GM15510 (cell line): ENCODE measurements around the gene ENG.
A peak's percentile ranks its signal among the peaks of the same experiment; 100 is the strongest.

Source experiments
- POLR2A ChIP-seq: IDR thresholded peaks from 3 replicates; pipeline ENCODE4 v1.6.1; 2011; ENCODE audit warnings: borderline replicate concordance; ENCODE audit not compliant: insufficient read length; ENCODE audit errors: extremely low read depth

ENG gene

GRCh38 chr9:127778280-127779135, 76.0 kb downstream of the ENG start, which contains the start of gene SH2D3C:
TSS of gene SH2D3C (minus strand) at chr9:127778666. CDS start at chr9:127778627, 39 bp downstream.
- TF ChIP-seq POLR2A: peak; percentile 67

- no peak for TF ChIP-seq POLR2A
These were observed 77.0 kb downstream of the ENG start for GRCh38 chr9:127777368-127777980.

GRCh38 chr9:127776924-127777289, 77.6 kb downstream of the ENG start:
- no peak for TF ChIP-seq POLR2A

- peak; percentile 46 for TF ChIP-seq POLR2A
These were observed 78.1 kb downstream of the ENG start for GRCh38 chr9:127776195-127776923.

GRCh38 chr9:127773981-127774380, 80.5 kb downstream of the ENG start:
- TF ChIP-seq POLR2A: no peak

GRCh38 chr9:127773272-127773671, 81.2 kb downstream of the ENG start:
- TF ChIP-seq POLR2A: no peak

GRCh38 chr9:127772603-127773002, 81.9 kb downstream of the ENG start:
- no peak for TF ChIP-seq POLR2A

GRCh38 chr9:127771570-127772189, 82.8 kb downstream of the ENG start:
- TF ChIP-seq POLR2A: no peak

GRCh38 chr9:127770905-127771569, 83.4 kb downstream of the ENG start:
- TF ChIP-seq POLR2A: peak; percentile 32

- TF ChIP-seq POLR2A: no peak
These were observed 83.9 kb downstream of the ENG start for GRCh38 chr9:127770583-127770904.

- TF ChIP-seq POLR2A: no peak
These were observed 84.4 kb downstream of the ENG start for GRCh38 chr9:127769929-127770582.

GRCh38 chr9:127769101-127769500, 85.4 kb downstream of the ENG start:
- TF ChIP-seq POLR2A: no peak

GRCh38 chr9:127768698-127769097, 85.8 kb downstream of the ENG start:
- TF ChIP-seq POLR2A: no peak

GRCh38 chr9:127767909-127768331, 86.5 kb downstream of the ENG start:
- no peak for TF ChIP-seq POLR2A
